SK-N-MC (cell line): Measurements from ENCODE around the gene CCDC60.

Experiments used
- EZH2 ChIP-seq: fragments of 200-600 bp; sonication (generic); IDR thresholded peaks from one replicate; pipeline ENCODE4 v1.6.1; 2017; ENCODE audit warnings: antibody characterized with exemption
- POLR2AphosphoS5 ChIP-seq: IDR thresholded peaks from 2 replicates; pipeline ENCODE4 v1.6.1; 2012; ENCODE audit warnings: mild to moderate bottlenecking, low read depth, low read length, borderline replicate concordance

DNA sequence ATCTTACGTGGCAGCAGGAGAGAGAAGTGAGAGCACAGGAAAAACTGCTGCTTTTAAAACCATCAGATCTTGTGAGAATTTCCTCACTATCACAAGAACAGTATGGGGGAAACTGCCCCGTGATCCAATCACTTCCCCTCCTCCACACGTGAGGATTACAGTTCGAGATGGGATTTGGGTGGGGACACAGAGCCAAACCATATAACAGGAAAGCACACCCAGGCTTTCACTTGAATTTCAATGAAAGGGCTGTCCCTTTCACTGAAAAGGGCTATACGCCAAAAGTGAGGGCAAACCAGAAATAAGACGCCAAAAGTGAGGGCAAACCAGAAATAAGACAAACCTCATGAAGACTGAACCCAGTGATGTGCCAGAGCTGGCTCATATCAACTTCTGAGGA, 236.2 kb downstream of the CCDC60 start:
- TF ChIP-seq POLR2AphosphoS5 (no peak), EZH2 (no peak)
